GM21390 (cell line): Measurements from ENCODE around the gene RAB7B.

ENCODE experiments used
- ATAC-seq: cut with Tn5 transposase; IDR thresholded peaks from one replicate; pipeline ENCODE4 v1.9.1; 2021; ENCODE audit not compliant: unreplicated experiment

The RAB7B gene

GRCh38 chr1:205975387-205975998 is 27.7 kb downstream of the RAB7B start:
- ATAC-seq, result no peak

GRCh38 chr1:205974712-205975111 is 28.5 kb downstream of the RAB7B start:
- no peak for ATAC-seq

GRCh38 chr1:205973377-205974232 is 29.6 kb downstream of the RAB7B start:
- ATAC-seq, result no peak

GRCh38 chr1:205972491-205973168 is 30.6 kb downstream of the RAB7B start:
- ATAC-seq, result no peak

- ATAC-seq, result no peak
These were observed 31.1 kb downstream of the RAB7B start for GRCh38 chr1:205972081-205972480.

GRCh38 chr1:205971082-205971481 is 32.1 kb downstream of the RAB7B start:
- no peak for ATAC-seq

- no peak for ATAC-seq
These were observed 32.7 kb downstream of the RAB7B start for GRCh38 chr1:205970486-205970885.

GRCh38 chr1:205969229-205969628 is 34.0 kb downstream of the RAB7B start:
- no peak for ATAC-seq

GRCh38 chr1:205967554-205968335 is 35.5 kb downstream of the RAB7B start:
- no peak for ATAC-seq

- no peak for ATAC-seq
These were observed 37.9 kb downstream of the RAB7B start for GRCh38 chr1:205965036-205965884.

GRCh38 chr1:205963352-205964155 is 39.6 kb downstream of the RAB7B start:
- ATAC-seq, result no peak

GRCh38 chr1:205962821-205963221 is 40.4 kb downstream of the RAB7B start:
- no peak for ATAC-seq

- no peak for ATAC-seq
These were observed 41.0 kb downstream of the RAB7B start for GRCh38 chr1:205961991-205962820.

GRCh38 chr1:205961405-205961804 is 41.8 kb downstream of the RAB7B start:
- no peak for ATAC-seq

GRCh38 chr1:205959789-205960188 is 43.4 kb downstream of the RAB7B start:
- no peak for ATAC-seq

GRCh38 chr1:205955499-205955898 is 47.7 kb downstream of the RAB7B start:
- ATAC-seq, result no peak

GRCh38 chr1:205954819-205955404 is 48.3 kb downstream of the RAB7B start:
- ATAC-seq, result no peak

GRCh38 chr1:205951746-205952145 is 51.4 kb downstream of the RAB7B start:
- no peak for ATAC-seq
